ENCODE measurements around the gene PPFIBP1. TPM values are rescaled to one million over a fixed set of nuclear protein-coding genes. Genes with fewer than 3 reads are reported as not detected.

PPFIBP1 gene
- total RNA-seq, 1 donor from 2014 or later, result 184 TPM

DNA sequence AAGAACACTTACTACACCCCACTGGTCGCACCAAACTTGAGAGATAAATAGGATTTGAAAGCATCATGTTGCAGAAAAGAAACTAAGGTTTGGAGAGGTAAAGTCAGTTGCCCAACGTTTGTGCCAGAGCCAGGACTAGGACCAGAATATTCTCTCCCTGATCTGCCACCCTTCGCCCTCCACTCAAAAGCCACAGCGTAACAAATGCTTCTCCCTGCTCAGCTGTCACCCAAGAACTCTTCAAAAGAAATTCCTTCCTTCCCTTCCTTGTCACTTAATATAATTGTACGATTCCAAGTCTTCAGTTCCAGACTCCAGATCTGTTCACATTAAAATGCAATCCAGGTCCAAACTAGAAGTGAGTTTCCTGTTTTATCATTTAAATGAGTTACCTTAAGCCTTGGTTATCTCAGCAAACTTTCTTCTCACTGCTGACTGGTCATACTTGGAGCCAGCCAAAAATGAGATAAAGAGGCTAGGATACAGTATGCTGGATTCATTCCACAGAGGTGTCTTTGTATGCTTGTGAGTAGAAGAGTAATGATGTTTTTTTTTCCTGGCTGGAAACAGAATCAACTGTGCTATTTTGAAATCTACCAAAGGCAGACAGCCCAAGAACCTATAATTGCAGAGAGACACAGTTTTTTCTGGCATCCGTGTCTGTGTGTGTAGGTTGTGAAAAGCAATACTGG, 12.8 kb upstream of the PPFIBP1 start:
- H3K4me1 Mint-ChIP-seq (ENCODE audit: unreplicated experiment), result peaks cover 2% of the 10 kb centered on the region
- H3K27me3 Mint-ChIP-seq (ENCODE audit: unreplicated experiment), result no peaks in the 10 kb centered on the region
- no peak overlapping the region for H3K27ac Mint-ChIP-seq (ENCODE audit: unreplicated experiment)
- no peaks in the 10 kb centered on the region for H3K9me3 Mint-ChIP-seq (ENCODE audit: unreplicated experiment)
- TF ChIP-seq, protein P1, sequence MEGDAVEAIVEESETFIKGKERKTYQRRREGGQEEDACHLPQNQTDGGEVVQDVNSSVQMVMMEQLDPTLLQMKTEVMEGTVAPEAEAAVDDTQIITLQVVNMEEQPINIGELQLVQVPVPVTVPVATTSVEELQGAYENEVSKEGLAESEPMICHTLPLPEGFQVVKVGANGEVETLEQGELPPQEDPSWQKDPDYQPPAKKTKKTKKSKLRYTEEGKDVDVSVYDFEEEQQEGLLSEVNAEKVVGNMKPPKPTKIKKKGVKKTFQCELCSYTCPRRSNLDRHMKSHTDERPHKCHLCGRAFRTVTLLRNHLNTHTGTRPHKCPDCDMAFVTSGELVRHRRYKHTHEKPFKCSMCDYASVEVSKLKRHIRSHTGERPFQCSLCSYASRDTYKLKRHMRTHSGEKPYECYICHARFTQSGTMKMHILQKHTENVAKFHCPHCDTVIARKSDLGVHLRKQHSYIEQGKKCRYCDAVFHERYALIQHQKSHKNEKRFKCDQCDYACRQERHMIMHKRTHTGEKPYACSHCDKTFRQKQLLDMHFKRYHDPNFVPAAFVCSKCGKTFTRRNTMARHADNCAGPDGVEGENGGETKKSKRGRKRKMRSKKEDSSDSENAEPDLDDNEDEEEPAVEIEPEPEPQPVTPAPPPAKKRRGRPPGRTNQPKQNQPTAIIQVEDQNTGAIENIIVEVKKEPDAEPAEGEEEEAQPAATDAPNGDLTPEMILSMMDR (IDR thresholded peaks at IDR 0.05; ENCODE audit: unreplicated experiment), result no peak
- H3K4me3 Mint-ChIP-seq (ENCODE audit: unreplicated experiment), result no peak overlapping the region
- no peak for DNase-seq (ENCODE audit: low spot score)
- no peaks in the 10 kb centered on the region for H3K36me3 Mint-ChIP-seq (ENCODE audit: low read depth, unreplicated experiment)

DNA sequence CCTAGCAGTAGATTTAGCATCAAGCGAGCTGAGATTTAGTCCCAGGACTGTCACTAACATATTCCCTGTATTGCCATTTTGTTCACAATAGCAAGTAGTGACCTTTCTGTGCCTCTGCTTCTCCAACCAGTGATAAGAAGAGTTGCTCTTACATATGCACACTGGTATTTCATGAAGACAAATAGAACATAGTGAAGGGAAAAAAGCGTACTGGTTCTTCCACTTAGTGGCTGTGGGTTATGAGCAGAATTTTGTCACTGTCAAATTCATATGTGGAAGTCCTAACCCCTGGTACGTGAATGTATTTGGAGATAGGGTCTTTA, 12.3 kb upstream of the PPFIBP1 start:
- Mint-ChIP-seq H3K27ac (ENCODE audit: unreplicated experiment) (no peak overlapping the region), H3K36me3 (ENCODE audit: low read depth, unreplicated experiment) (no peaks in the 10 kb centered on the region), H3K4me1 (ENCODE audit: unreplicated experiment) (peaks cover 2% of the 10 kb centered on the region), H3K9me3 (ENCODE audit: unreplicated experiment) (no peaks in the 10 kb centered on the region), H3K4me3 (ENCODE audit: unreplicated experiment) (no peak overlapping the region), H3K27me3 (ENCODE audit: unreplicated experiment) (no peaks in the 10 kb centered on the region)
- DNase-seq (ENCODE audit: low spot score), result no peak
- TF ChIP-seq, protein P1 (IDR thresholded peaks at IDR 0.05; ENCODE audit: unreplicated experiment), result no peak

DNA sequence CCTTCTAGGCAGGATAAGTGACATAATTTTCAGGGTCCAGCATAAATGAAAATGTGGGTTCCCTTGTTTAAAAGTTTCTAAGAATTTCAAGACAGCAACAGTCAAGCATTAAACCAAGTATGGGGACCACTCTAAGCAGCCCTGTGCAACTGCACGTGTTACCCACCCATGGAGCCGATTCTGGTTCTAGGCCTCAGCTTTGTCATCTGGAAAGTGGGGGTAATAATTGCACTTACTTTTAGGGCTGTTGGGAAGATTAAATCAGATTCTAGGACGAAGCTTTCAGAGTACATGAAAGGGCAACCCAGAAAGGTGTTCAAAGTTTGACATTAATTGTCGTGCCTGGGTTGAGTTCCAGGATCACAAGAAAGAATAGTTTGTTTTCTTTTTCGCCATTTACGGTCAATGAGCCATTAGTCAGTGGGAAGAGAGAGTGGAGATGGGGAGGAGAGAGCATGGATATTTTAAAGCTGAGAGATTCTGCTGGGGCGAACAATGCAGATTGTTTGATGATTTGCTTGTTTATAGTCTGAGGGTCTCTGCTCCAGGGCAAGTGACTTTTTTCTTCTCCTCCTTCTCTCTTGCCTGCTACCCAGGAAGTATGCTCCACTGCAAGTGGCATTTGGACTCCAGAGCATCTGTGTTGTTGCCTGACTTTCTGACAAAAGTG, 10.7 kb upstream of the PPFIBP1 start:
- Mint-ChIP-seq H3K27me3 (ENCODE audit: unreplicated experiment) (no peaks in the 10 kb centered on the region), H3K4me1 (ENCODE audit: unreplicated experiment) (peaks cover 2% of the 10 kb centered on the region), H3K9me3 (ENCODE audit: unreplicated experiment) (no peaks in the 10 kb centered on the region), H3K27ac (ENCODE audit: unreplicated experiment) (no peak overlapping the region), H3K36me3 (ENCODE audit: low read depth, unreplicated experiment) (no peaks in the 10 kb centered on the region), H3K4me3 (ENCODE audit: unreplicated experiment) (no peak overlapping the region)
- no peak for DNase-seq (ENCODE audit: low spot score)
- TF ChIP-seq, protein P1 (IDR thresholded peaks at IDR 0.05; ENCODE audit: unreplicated experiment), result no peak

DNA sequence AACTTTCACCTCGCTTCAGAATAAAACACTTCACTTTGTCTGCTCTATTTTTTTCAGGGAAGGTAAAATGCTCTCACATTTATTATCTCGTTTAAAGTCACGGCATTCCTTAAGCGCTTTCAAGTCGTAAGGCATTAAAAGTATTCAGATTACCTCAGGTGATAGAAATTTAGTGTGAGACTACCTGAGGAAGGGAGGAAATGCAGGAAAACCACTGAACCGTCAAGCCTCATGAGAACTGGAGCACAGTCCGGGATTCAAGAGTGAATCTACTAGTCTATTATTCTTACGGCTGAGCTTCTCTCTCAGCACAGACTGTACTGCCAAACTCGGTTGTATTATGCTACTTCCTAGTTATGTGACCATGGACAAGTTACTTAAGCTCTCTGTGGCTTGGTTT, 8.3 kb upstream of the PPFIBP1 start:
- no peaks in the 10 kb centered on the region for H3K36me3 Mint-ChIP-seq (ENCODE audit: low read depth, unreplicated experiment)
- H3K9me3 Mint-ChIP-seq (ENCODE audit: unreplicated experiment), result no peaks in the 10 kb centered on the region
- peaks cover 14% of the 10 kb centered on the region for H3K4me1 Mint-ChIP-seq (ENCODE audit: unreplicated experiment)
- DNase-seq (ENCODE audit: low spot score), result no peak
- H3K27ac Mint-ChIP-seq (ENCODE audit: unreplicated experiment), result no peak overlapping the region
- no peak overlapping the region for H3K4me3 Mint-ChIP-seq (ENCODE audit: unreplicated experiment)
- TF ChIP-seq, protein P1 (IDR thresholded peaks at IDR 0.05; ENCODE audit: unreplicated experiment), result no peak
- H3K27me3 Mint-ChIP-seq (ENCODE audit: unreplicated experiment), result no peaks in the 10 kb centered on the region

DNA sequence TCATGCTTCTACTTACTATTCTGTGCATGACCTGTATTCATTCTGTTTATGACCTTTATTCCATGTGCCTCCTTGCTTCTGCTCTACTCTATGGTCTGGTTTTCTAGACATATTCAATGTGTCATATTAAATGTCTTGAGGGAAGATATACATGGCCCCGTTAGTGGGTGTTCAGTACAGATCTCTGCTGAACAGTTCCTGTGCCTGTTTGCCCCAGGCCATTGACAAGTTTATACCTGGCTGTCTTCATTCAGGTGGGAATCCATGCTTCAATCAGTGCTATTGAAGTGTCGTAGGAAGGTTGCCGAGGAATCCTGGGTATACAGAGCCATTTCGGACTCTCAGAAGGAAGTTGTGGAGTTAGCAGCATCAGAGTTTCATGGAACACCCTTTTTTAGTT, 7.4 kb upstream of the PPFIBP1 start:
- Mint-ChIP-seq H3K4me3 (ENCODE audit: unreplicated experiment) (no peak overlapping the region), H3K27ac (ENCODE audit: unreplicated experiment) (no peak overlapping the region)

More for the DNA sequence above, 7.4 kb upstream of the PPFIBP1 start:
- H3K27me3 Mint-ChIP-seq (ENCODE audit: unreplicated experiment), result peaks cover 3% of the 10 kb centered on the region
- H3K4me1 Mint-ChIP-seq (ENCODE audit: unreplicated experiment), result peaks cover 23% of the 10 kb centered on the region
- TF ChIP-seq, protein P1 (IDR thresholded peaks at IDR 0.05; ENCODE audit: unreplicated experiment), result no peak
- no peaks in the 10 kb centered on the region for H3K36me3 Mint-ChIP-seq (ENCODE audit: low read depth, unreplicated experiment)
- DNase-seq (ENCODE audit: low spot score), result no peak
- no peaks in the 10 kb centered on the region for H3K9me3 Mint-ChIP-seq (ENCODE audit: unreplicated experiment)
